GM06990 (cell line): ENCODE data around the gene NELFCD.

Source experiments
- DNase-seq: peaks from one replicate; pipeline ENCODE4 v3.0.0-alpha.2; 2011; ENCODE audit not compliant: insufficient read length; ENCODE audit errors: extremely low read depth
- H3K27me3 ChIP-seq: replicated peaks from 2 replicates; pipeline ENCODE4 v1.6.0; 2011; ENCODE audit warnings: low read length; ENCODE audit not compliant: control insufficient read depth, insufficient read depth
- H3K36me3 ChIP-seq: 2 replicates; pipeline ENCODE4 v1.5.1; 2011; ENCODE audit warnings: low read length; ENCODE audit not compliant: control insufficient read depth, insufficient read depth
- H3K4me3 ChIP-seq: replicated peaks from 2 replicates; pipeline ENCODE4 v1.5.1; 2011; ENCODE audit warnings: low read depth, mild to moderate bottlenecking, control low read depth, low read length
- CTCF ChIP-seq: IDR thresholded peaks from 2 replicates; pipeline ENCODE4 v1.5.1; 2011; ENCODE audit warnings: low read length, control low read depth, mild to moderate bottlenecking, inconsistent platforms; ENCODE audit not compliant: insufficient read depth, poor library complexity, severe bottlenecking

NELFCD gene

GRCh38 chr20:59032023-59032712, 51.1 kb downstream of the NELFCD start, which contains the start of gene ATP5F1E:
Gene ATP5F1E (minus strand): TSS chr20:59032335. CDS start chr20:59032251, 84 bp downstream.
- peak; percentile 99 for DNase-seq

GRCh38 chr20:59032713-59033059, 51.6 kb downstream of the NELFCD start:
- Histone ChIP-seq H3K27me3 (no peaks in the 10 kb centered on the region), H3K36me3 (peaks cover 19% of the 10 kb centered on the region), H3K4me3 (peak overlapping the region; percentile 62)
- peak; percentile 4 for TF ChIP-seq CTCF
- DNase-seq, result no peak

More at GRCh38 chr20:59032023-59032712, 51.1 kb downstream of the NELFCD start, which contains the start of gene ATP5F1E:
- peak within 1 kb of the TSS; percentile 94 for H3K4me3 ChIP-seq
- no peaks in the 10 kb centered on the region for H3K27me3 ChIP-seq
- peaks cover 20% of the 10 kb centered on the region for H3K36me3 ChIP-seq
- no peak for TF ChIP-seq CTCF

- TF ChIP-seq CTCF, result no peak
- Histone ChIP-seq H3K27me3 (no peaks in the 10 kb centered on the region), H3K4me3 (peak overlapping the region; percentile 62), H3K36me3 (peaks cover 18% of the 10 kb centered on the region)
- DNase-seq, result no peak
Observed at GRCh38 chr20:59033093-59033492, 52.0 kb downstream of the NELFCD start.

- DNase-seq, result no peak
- peaks cover 18% of the 10 kb centered on the region for H3K36me3 ChIP-seq
- no peaks in the 10 kb centered on the region for H3K27me3 ChIP-seq
- no peak overlapping the region for H3K4me3 ChIP-seq
- no peak for TF ChIP-seq CTCF
Observed at GRCh38 chr20:59033616-59034165, 52.6 kb downstream of the NELFCD start.

GRCh38 chr20:59035381-59035780, 54.3 kb downstream of the NELFCD start:
- peaks cover 14% of the 10 kb centered on the region for H3K36me3 ChIP-seq
- TF ChIP-seq CTCF, result no peak

More at GRCh38 chr20:59035381-59035780, 54.3 kb downstream of the NELFCD start:
- no peak for DNase-seq
- Histone ChIP-seq H3K4me3 (no peak overlapping the region), H3K27me3 (no peaks in the 10 kb centered on the region)
